ENCODE data around the gene TACC3. TPM values are rescaled to one million over a fixed set of nuclear protein-coding genes. Genes with fewer than 3 reads are reported as not detected.

Gene TACC3
- total RNA-seq, 4 donors from 2014 or later = 19.1 to 138 (median 28.0) TPM

DNA sequence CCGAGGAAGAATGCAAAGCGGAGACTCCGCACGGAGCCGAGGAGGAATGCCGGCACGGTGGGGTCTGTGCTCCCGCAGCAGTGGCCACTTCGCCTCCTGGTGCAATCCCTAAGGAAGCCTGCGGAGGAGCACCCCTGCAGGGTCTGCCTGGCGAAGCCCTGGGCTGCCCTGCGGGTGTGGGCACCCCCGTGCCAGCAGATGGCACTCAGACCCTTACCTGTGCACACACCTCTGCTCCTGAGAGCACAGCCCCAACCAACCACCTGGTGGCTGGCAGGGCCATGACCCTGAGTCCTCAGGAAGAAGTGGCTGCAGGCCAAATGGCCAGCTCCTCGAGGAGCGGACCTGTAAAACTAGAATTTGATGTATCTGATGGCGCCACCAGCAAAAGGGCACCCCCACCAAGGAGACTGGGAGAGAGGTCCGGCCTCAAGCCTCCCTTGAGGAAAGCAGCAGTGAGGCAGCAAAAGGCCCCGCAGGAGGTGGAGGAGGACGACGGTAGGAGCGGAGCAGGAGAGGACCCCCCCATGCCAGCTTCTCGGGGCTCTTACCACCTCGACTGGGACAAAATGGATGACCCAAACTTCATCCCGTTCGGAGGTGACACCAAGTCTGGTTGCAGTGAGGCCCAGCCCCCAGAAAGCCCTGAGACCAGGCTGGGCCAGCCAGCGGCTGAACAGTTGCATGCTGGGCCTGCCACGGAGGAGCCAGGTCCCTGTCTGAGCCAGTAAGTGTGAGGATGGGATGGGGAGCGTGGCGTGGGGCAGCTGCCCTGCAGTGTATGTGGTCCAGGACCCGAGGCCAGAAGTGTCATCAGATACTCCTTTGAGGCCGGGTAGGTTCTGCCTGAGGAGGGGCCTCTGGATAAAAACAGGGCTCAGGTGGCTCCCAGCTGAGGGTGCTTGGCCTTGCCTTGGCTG lies 7.0 kb downstream of the TACC3 start:
- H3K27ac ChIP-seq = peak overlapping the region in 3 of 4 donors; percentile 8 to 67 (median 55)
- no peak for DNase-seq
- no peaks in the 10 kb centered on the region for H3K27me3 ChIP-seq
- TF ChIP-seq POLR2A (IDR thresholded peaks at IDR 0.05) = no peak
- TF ChIP-seq, protein P1, sequence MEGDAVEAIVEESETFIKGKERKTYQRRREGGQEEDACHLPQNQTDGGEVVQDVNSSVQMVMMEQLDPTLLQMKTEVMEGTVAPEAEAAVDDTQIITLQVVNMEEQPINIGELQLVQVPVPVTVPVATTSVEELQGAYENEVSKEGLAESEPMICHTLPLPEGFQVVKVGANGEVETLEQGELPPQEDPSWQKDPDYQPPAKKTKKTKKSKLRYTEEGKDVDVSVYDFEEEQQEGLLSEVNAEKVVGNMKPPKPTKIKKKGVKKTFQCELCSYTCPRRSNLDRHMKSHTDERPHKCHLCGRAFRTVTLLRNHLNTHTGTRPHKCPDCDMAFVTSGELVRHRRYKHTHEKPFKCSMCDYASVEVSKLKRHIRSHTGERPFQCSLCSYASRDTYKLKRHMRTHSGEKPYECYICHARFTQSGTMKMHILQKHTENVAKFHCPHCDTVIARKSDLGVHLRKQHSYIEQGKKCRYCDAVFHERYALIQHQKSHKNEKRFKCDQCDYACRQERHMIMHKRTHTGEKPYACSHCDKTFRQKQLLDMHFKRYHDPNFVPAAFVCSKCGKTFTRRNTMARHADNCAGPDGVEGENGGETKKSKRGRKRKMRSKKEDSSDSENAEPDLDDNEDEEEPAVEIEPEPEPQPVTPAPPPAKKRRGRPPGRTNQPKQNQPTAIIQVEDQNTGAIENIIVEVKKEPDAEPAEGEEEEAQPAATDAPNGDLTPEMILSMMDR (IDR thresholded peaks at IDR 0.05) = no peak
- H3K4me3 ChIP-seq = peak overlapping the region in 2 of 4 donors; percentile 11 to 24
- no peaks in the 10 kb centered on the region for H3K9me3 ChIP-seq
- peaks cover 0 to 16% (median 0%) of the 10 kb centered on the region in 3 donors for H3K36me3 ChIP-seq
- H3K4me1 ChIP-seq = peaks cover 3 to 31% (median 21%) of the 10 kb centered on the region in 4 donors

DNA sequence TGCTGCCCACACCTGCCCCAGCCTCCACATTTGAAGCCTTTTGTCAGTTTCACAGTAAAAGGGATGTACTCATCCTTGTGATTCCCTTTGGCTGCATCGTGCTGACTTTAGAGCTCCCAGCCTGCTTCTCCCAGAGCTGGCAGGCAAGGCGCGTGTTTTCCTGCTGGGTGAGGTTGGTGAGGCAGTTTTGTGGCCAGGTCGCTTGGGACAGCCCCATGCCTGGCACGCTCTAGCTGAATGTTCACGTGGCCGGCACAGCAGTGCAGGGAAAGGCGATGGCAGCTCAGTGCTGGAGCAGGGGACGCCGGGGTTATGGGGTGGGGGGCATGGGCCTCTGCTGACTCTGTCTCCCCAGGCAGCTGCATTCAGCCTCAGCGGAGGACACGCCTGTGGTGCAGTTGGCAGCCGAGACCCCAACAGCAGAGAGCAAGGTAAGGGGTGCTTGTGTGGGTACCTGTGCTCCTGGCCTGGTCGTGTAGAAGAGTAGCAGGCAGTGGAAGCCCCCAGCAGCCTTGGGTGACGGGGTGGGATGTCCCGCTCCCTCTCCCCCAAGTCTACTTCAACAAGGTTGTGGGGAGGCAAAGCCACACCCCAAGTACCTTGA lies 9.3 kb downstream of the TACC3 start:
- Histone ChIP-seq H3K9me3 (no peaks in the 10 kb centered on the region), H3K36me3 (peaks cover 0 to 25% (median 0%) of the 10 kb centered on the region in 3 donors), H3K27ac (no peak overlapping the region), H3K4me1 (peaks cover 3 to 31% (median 11%) of the 10 kb centered on the region in 4 donors), H3K27me3 (no peaks in the 10 kb centered on the region), H3K4me3 (no peak overlapping the region)
- no peak for DNase-seq
- no peak for TF ChIP-seq POLR2A (IDR thresholded peaks at IDR 0.05)
- TF ChIP-seq, protein P1 (IDR thresholded peaks at IDR 0.05) = no peak

DNA sequence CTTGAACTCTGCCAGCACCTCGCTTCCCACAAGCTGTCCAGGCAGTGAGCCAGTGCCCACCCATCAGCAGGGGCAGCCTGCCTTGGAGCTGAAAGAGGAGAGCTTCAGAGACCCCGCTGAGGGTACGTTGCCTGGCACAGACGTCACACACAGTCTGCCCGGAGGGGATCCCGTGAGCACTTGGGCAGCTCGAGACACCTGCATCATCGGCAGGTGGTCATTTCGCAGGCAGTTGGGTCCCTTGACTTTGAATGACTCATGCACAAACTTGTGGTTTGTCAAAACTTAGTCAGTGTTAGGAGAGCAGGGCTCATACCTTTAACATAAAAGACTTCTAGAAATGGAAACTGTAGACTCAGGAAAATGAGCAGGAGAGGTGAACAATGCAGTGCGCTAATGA lies 9.9 kb downstream of the TACC3 start:
- no peak for DNase-seq
- Histone ChIP-seq H3K4me3 (no peak overlapping the region), H3K27me3 (no peaks in the 10 kb centered on the region), H3K27ac (no peak overlapping the region), H3K9me3 (no peaks in the 10 kb centered on the region), H3K36me3 (peaks cover 0 to 29% (median 0%) of the 10 kb centered on the region in 3 donors), H3K4me1 (peaks cover 3 to 25% (median 7%) of the 10 kb centered on the region in 4 donors)
- no peak for TF ChIP-seq POLR2A (IDR thresholded peaks at IDR 0.05)
- TF ChIP-seq, protein P1 (IDR thresholded peaks at IDR 0.05) = no peak

DNA sequence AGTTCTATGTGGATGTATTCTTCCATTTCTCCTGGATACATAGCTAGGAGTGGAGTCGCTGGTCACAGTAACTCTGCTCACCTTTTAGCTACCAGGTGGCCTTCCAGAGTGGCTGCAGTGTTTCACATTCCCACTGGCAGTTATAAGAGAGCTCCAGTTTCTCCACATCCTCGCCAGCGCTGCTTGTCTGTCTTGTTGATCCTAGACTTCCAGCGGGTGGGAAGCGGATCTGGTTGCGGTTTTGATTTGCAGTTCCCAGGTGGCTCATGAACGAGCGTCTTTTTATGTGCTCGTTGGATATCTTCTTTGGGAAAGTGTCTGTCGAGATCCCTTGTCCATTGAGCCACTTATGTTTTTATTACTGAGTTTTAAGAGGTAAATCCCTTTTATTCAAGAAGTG lies 11.6 kb downstream of the TACC3 start:
- Histone ChIP-seq H3K4me3 (no peak overlapping the region), H3K36me3 (peaks cover 0 to 45% (median 0%) of the 10 kb centered on the region in 3 donors), H3K27ac (no peak overlapping the region), H3K27me3 (no peaks in the 10 kb centered on the region), H3K4me1 (peaks cover 0 to 12% (median under 1%) of the 10 kb centered on the region in 4 donors), H3K9me3 (peaks cover 0 to 12% (median 3%) of the 10 kb centered on the region in 4 donors)
- DNase-seq = no peak
- TF ChIP-seq, protein P1 (IDR thresholded peaks at IDR 0.05) = no peak
- TF ChIP-seq POLR2A (IDR thresholded peaks at IDR 0.05) = no peak

DNA sequence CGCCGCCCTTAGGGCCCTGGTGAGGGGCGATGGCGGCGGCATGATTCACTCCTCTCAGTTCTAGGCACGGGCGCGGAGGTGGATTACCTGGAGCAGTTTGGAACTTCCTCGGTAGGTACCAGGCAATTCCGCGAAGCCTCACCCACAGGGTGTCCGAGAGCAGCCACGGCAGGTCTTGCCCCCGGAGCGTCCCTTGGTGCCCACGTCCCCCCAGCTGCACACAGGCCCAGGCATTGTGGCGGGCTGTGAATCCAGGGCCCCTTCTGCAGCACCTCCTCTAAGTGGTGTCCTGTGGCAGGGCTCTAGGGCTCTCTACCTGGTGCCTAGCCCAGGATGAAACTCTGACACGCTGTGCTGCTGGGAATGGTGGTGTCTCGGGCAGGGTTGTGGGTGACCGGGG lies 13.9 kb downstream of the TACC3 start:
- no peak for DNase-seq
- Histone ChIP-seq H3K27ac (no peak overlapping the region), H3K4me3 (no peak overlapping the region), H3K27me3 (no peaks in the 10 kb centered on the region), H3K9me3 (peaks cover 0 to 18% (median 7%) of the 10 kb centered on the region in 4 donors), H3K36me3 (peaks cover 0 to 57% (median 0%) of the 10 kb centered on the region in 3 donors), H3K4me1 (no peaks in the 10 kb centered on the region)
- TF ChIP-seq, protein P1 (IDR thresholded peaks at IDR 0.05) = no peak
- no peak for TF ChIP-seq POLR2A (IDR thresholded peaks at IDR 0.05)

All from Peyer's patch (tissue), 4 donors.